DND-41 (cell line): ENCODE data around the gene SND1.

Source experiments
- ATAC-seq: fragments of 200-7000 bp; cut with Tn5 transposase; 3 replicates; pipeline ENCODE4 v1.9.1; 2021; ENCODE audit warnings: low read depth; ENCODE audit not compliant: insufficient read depth
- DNase-seq: peaks from one replicate; pipeline ENCODE4 v3.0.0-alpha.2; 2020
- H2AFZ ChIP-seq: 2 replicates; pipeline ENCODE4 v1.6.0; 2012; ENCODE audit warnings: low read depth, low read length
- H3K27ac ChIP-seq: 2 replicates; pipeline ENCODE4 v1.5.1; 2012; ENCODE audit warnings: low read length, inconsistent platforms
- H3K27me3 ChIP-seq: fragments of 200-600 bp; sonication (generic); 2 replicates; pipeline ENCODE4 v1.6.0; 2012; ENCODE audit warnings: low read length, mild to moderate bottlenecking, inconsistent platforms; ENCODE audit not compliant: insufficient read depth, poor library complexity
- H3K36me3 ChIP-seq: 2 replicates; pipeline ENCODE4 v1.5.1; 2012; ENCODE audit warnings: low read length, inconsistent platforms; ENCODE audit not compliant: insufficient read depth
- H3K4me1 ChIP-seq: 2 replicates; pipeline ENCODE4 v1.5.1; 2012; ENCODE audit warnings: mild to moderate bottlenecking, low read length; ENCODE audit not compliant: insufficient read depth
- H3K4me2 ChIP-seq: 2 replicates; pipeline ENCODE4 v1.6.0; 2012; ENCODE audit warnings: mild to moderate bottlenecking, moderate library complexity, low read length, inconsistent platforms; ENCODE audit not compliant: insufficient read depth
- H3K4me3 ChIP-seq, 2 experiments: fragments of 200-600 bp in 1 of 2; shearing (Covaris generic) in 1 of 2; 2 replicates each; pipeline ENCODE4 v1.5.1; 2012 to 2016; ENCODE audit warnings: inconsistent platforms in 2 of 2, low read length in 2 of 2, mild to moderate bottlenecking in 2 of 2, low read depth in 1 of 2, moderate library complexity in 1 of 2
- H3K79me2 ChIP-seq: 2 replicates; pipeline ENCODE4 v1.6.0; 2012; ENCODE audit warnings: low read length, inconsistent platforms; ENCODE audit not compliant: insufficient read depth
- H3K9ac ChIP-seq: 2 replicates; pipeline ENCODE4 v1.6.0; 2012; ENCODE audit warnings: low read depth, mild to moderate bottlenecking, inconsistent platforms, low read length, moderate library complexity
- H3K9me3 ChIP-seq: 2 replicates; pipeline ENCODE4 v1.5.1; 2012; ENCODE audit warnings: low read length, moderate library complexity, mild to moderate bottlenecking, inconsistent platforms; ENCODE audit not compliant: insufficient read depth, severe bottlenecking
- H4K20me1 ChIP-seq: 2 replicates; pipeline ENCODE4 v1.6.0; 2012; ENCODE audit warnings: low read length; ENCODE audit not compliant: insufficient read depth
- CTCF ChIP-seq: IDR thresholded peaks from 2 replicates; pipeline ENCODE4 v1.5.1; 2012; ENCODE audit warnings: borderline replicate concordance, low read length, moderate library complexity, mild to moderate bottlenecking; ENCODE audit not compliant: poor library complexity, severe bottlenecking; ENCODE audit errors: extremely low read depth
- EZH2 ChIP-seq: IDR thresholded peaks from 3 replicates; pipeline ENCODE4 v1.6.1; 2012; ENCODE audit warnings: borderline replicate concordance, low read depth, mild to moderate bottlenecking, moderate library complexity, low read length, inconsistent platforms; ENCODE audit not compliant: severe bottlenecking

The SND1 gene

GRCh38 chr7:128037081-128037480, 385.1 kb downstream of the SND1 start:
- ATAC-seq: no peak

GRCh38 chr7:128037880-128038619, 386.1 kb downstream of the SND1 start:
- Histone ChIP-seq H3K9me3 (no peaks in the 10 kb centered on the region), H3K27me3 (no peaks in the 10 kb centered on the region), H2AFZ (no peak overlapping the region), H3K36me3 (no peaks in the 10 kb centered on the region), H4K20me1 (peaks cover 8% of the 10 kb centered on the region; the same call in 1 of the 2 replicates), H3K4me3 (no peak overlapping the region), H3K4me2 (no peak overlapping the region), H3K9ac (no peak overlapping the region), H3K4me1 (no peaks in the 10 kb centered on the region), H3K79me2 (no peaks in the 10 kb centered on the region), H3K27ac (no peak overlapping the region)
- ATAC-seq (no peak), DNase-seq (no peak)
- TF ChIP-seq EZH2: no peak
- no peak for TF ChIP-seq CTCF

More at GRCh38 chr7:128037081-128037480, 385.1 kb downstream of the SND1 start:
- H3K4me1 ChIP-seq: no peaks in the 10 kb centered on the region
- no peak overlapping the region for H3K9ac ChIP-seq
- no peak overlapping the region for H3K4me2 ChIP-seq
- peaks cover 8% of the 10 kb centered on the region; the same call in 1 of the 2 replicates for H4K20me1 ChIP-seq
- TF ChIP-seq CTCF (no peak), EZH2 (no peak)
- no peak overlapping the region for H3K27ac ChIP-seq
- DNase-seq: no peak
- no peak overlapping the region for H3K4me3 ChIP-seq
- H3K36me3 ChIP-seq: no peaks in the 10 kb centered on the region
- H2AFZ ChIP-seq: no peak overlapping the region
- H3K27me3 ChIP-seq: no peaks in the 10 kb centered on the region
- no peaks in the 10 kb centered on the region for H3K79me2 ChIP-seq
- no peaks in the 10 kb centered on the region for H3K9me3 ChIP-seq

DNA sequence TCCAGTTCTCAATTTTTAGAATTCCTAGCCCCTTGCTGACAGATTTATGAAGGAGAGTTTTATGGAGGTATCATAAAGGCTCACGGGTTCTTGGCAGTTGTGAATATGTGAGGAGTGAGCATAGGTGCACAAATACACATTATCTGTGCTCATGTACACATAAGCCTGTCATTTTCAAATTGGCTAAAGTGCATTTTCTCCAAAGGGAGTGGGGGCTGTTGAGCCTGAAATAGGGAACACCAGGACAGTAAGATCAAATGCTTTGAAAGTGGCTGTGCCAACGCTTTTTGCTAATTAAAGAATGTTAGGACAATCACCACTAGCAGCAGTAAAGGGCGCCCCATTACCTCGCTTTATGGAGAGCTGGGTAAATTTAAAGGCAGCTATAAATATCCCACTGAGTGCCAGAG, 387.6 kb downstream of the SND1 start:
- Histone ChIP-seq H2AFZ (no peak overlapping the region), H3K36me3 (no peaks in the 10 kb centered on the region), H3K4me3 (no peak overlapping the region), H3K27me3 (no peaks in the 10 kb centered on the region), H3K4me2 (no peak overlapping the region), H3K9ac (no peak overlapping the region), H3K4me1 (no peaks in the 10 kb centered on the region), H3K79me2 (no peaks in the 10 kb centered on the region), H3K9me3 (no peaks in the 10 kb centered on the region), H3K27ac (no peak overlapping the region), H4K20me1 (peaks cover 6% of the 10 kb centered on the region; the same call in 1 of the 2 replicates)
- ATAC-seq (no peak), DNase-seq (no peak)
- TF ChIP-seq EZH2: no peak
- TF ChIP-seq CTCF: no peak
